NK-92 (cell line): ENCODE measurements around the gene CPAMD8.
"Not testable (repeated sequence)": the region's sequence is repeated elsewhere in the genome, so short reads cannot be mapped to it uniquely, and the experiment has no call there.

Experiments
- DNase-seq: peaks from one replicate; lab custom pipeline; 2025; ENCODE audit not compliant: unreplicated experiment; lab: John Stamatoyannopoulos, UW

Gene CPAMD8

DNA sequence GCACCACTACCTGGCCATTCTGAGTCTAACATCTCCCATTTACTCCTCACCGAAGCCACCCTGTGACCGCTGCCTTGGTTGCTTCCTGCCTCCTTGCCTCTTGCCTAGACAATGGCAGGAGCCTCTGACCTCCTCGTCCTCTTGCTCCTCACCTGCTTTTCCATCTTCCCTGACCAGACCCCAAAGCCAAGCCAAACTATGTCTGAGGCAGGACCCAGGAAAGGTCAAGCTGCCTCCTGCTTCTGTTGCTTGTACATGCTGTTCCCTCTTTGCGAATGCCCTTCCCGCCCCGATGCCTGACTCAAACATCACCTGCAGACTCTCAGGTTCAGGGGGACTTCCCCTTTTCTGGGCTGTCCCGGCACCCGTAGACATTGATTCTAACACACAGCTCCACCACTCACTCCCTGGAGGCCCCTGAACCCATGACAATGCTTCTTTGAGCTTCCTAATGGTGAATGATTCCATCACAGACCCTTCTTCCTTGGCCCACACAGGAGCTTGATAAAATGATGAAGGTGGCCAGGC is 77.0 kb downstream of the CPAMD8 start:
- DNase-seq: no peak

GRCh38 chr19:16946951-16947940 is 79.4 kb downstream of the CPAMD8 start:
- DNase-seq: no peak

DNA sequence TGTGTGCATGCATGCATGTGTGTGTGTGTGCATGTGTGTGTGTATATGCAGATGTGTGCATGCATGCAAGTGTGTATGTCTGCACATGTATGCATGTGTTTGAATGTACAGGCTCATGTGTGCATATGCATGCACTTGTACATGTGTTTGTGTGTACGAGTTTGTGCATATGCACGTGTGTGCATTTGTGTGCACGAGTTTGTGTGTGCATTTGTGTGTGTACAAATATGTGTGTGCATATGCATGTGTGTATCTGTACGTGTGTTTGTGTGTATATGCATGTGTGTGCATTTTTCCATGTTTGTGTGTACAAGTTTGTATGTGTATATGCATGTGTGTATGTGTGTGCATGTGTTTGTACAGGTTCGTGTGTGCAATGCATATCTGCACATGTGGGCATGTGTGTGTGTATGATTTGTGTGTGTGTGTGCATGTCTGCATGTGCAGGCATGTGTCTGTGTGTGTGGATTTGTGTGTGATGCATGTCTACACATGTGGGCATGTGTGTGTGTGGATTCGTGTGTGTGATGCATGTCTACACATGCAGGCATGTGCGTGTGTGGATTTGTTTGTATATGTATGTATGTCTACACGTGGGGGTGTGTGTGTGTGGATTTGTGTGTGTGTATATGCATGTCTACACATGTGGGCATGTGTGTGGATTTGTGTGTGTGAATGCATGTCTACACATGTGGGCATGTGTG is 80.7 kb downstream of the CPAMD8 start:
- no peak for DNase-seq

DNA sequence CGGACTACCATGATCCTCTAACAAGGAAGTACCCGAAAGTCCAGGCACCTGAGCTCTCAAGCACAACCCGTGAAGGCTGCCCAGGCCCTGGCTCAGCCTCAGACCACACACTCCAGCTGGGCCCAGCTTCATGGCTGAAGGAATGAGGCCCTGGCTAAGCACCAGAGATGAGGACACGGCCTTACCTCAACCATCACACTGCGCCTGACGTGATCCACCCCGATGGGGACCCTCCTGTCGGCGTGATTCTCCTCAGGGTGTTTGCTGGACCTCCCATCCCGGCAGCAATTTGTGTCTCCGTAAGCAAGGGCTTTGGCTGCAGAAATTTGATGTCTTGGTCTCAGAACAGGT is 81.3 kb downstream of the CPAMD8 start:
- no peak for DNase-seq

- DNase-seq: no peak
These were observed 81.8 kb downstream of the CPAMD8 start for GRCh38 chr19:16944626-16945363.

- DNase-seq: no peak
These were observed 82.5 kb downstream of the CPAMD8 start for GRCh38 chr19:16943942-16944625.

- DNase-seq: not testable (repeated sequence)
These were observed 83.5 kb downstream of the CPAMD8 start for GRCh38 chr19:16943090-16943489.

DNA sequence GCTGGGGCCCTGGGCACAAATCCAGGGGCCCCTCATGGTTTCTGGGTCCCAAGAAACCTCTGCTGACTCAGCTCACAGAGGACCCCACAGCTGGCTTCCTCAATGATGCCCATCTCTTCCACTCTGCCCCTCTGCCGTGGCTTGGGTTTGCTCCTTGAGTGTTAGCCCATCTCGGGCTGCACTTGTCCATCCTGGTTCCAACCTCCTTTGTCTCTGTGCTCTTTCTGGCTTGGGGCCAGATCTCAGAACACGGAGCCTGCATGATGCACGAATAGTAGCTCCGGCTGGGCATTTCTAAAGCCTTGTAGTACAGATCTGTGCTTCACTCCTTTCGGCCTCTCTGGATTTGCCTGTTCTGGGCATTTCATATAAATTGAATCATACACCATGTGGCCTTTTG is 84.0 kb downstream of the CPAMD8 start:
- DNase-seq: no peak

DNA sequence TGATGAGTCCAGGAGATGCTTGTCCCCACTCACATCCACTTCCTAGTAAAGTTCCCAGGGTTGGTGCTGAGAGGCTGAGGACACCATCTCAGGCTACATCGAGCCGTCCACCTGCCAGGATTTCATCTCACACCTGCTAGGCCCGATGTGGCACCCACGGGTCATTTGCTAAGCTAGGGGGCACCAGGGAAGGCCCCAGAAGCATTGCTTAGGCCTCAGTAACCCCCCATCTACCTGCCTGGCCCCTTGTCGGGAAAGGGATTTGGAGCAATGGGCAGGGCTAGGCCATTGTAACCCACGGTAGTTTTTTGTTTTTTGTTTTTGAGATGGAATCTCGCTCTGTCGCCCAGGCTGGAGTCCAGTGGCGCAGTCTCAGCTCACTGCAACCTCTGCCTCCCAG is 86.0 kb downstream of the CPAMD8 start:
- DNase-seq: no peak

- DNase-seq: not testable (repeated sequence)
These were observed 86.5 kb downstream of the CPAMD8 start for GRCh38 chr19:16940063-16940462.

GRCh38 chr19:16938211-16938610 is 88.4 kb downstream of the CPAMD8 start:
- no peak for DNase-seq

GRCh38 chr19:16937796-16938195 is 88.8 kb downstream of the CPAMD8 start:
- not testable (repeated sequence) for DNase-seq

GRCh38 chr19:16936901-16937300 is 89.7 kb downstream of the CPAMD8 start:
- DNase-seq: no peak

DNA sequence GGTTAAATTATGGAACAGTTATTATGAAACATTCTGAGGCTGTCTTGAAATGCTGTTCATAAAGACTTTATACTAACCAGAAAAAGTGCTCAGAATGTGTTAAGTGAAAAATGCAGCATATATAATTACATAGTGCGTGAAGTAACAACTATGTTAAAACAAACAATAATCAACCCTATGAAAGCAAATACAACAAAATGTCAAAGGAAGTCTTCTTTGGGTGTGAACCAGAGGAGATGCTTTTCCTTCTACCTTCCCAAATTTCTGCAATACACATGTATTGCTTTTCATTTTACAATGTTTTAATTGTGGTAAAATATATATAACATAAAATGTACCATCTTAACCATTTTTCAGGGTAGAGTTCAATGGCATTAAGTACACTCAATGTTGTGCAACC is 92.1 kb downstream of the CPAMD8 start:
- DNase-seq: no peak

- no peak for DNase-seq
These were observed 95.3 kb downstream of the CPAMD8 start for GRCh38 chr19:16931306-16931705.

DNA sequence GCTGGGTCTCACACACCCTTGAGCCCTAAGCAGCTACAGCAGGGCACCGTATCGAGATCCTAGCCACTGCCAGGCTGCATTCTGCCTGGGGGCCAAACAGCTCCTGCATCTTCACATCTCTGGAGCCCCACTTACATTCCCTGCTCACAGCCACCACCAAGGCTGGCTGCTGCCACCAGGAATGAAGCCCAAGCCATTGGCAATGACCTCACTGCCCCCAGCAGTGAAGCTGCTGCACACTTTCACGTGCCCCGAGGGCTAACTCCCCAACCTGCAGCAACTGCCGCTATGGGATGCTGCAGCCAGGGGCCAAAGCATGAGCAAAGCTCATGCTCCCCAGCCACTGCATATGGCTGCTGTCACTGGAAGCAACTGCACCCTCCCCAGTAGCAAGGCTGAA is 95.9 kb downstream of the CPAMD8 start:
- no peak for DNase-seq

DNA sequence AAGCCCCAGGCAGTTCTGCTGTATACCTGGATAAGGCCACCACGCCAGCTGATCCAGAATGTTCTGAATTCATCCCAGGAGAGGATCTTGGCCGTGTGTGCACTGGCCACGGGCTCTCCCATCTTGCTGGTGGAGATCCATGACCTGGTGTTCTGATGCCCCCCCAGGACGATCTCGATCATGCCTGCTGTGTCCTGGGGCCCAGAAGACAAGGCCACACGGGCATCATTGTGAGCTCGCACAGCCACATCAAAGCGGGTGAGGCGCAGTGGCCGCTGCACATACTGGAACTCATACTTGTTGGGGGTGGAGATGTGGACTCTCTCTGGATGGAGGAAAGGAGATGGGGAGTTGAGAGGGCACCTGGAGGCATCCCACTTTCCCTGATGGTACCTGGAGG is 97.7 kb downstream of the CPAMD8 start:
- no peak for DNase-seq

- no peak for DNase-seq
These were observed 98.3 kb downstream of the CPAMD8 start for GRCh38 chr19:16928351-16928750.

- no peak for DNase-seq
These were observed 98.7 kb downstream of the CPAMD8 start for GRCh38 chr19:16927883-16928282.

GRCh38 chr19:16922949-16923348 is 103.7 kb downstream of the CPAMD8 start:
- no peak for DNase-seq

- no peak for DNase-seq
These were observed 104.0 kb downstream of the CPAMD8 start for GRCh38 chr19:16922592-16922934.
